Activated B cell treated with CpG ODN at 0.5 μM for 24 hours (primary cell): ENCODE results near the gene CTTNBP2NL. TPM values are rescaled to one million over a fixed set of nuclear protein-coding genes. Genes with fewer than 3 reads are reported as not detected.

Experiments
- ATAC-seq: fragments of 200-7000 bp; cut with Tn5 transposase; one replicate; pipeline ENCODE4 v1.10.0; 2021; ENCODE audit warnings: low read depth, mild to moderate bottlenecking, moderate library complexity
- CTCF ChIA-PET: fragments of 350-600 bp; sonication (Branson Sonifier 250); formaldehyde crosslinking; loops from one replicate; lab custom pipeline; 2021; ENCODE audit warnings: antibody characterized with exemption; lab: Charles Lee
- POLR2A ChIA-PET: fragments of 350-600 bp; sonication (Branson Sonifier 250); formaldehyde crosslinking; loops from one replicate; lab custom pipeline; 2021; ENCODE audit warnings: antibody characterized with exemption; lab: Charles Lee
- DNase-seq: peaks from one replicate; pipeline ENCODE4 v3.0.0; 2022
- H3K27ac Mint-ChIP-seq: one replicate; pipeline ENCODE4 v1.8.0; 2020; ENCODE audit warnings: mixed read lengths
- H3K27me3 Mint-ChIP-seq: one replicate; pipeline ENCODE4 v1.8.0; 2021; ENCODE audit warnings: mixed read lengths
- H3K36me3 Mint-ChIP-seq: one replicate; pipeline ENCODE4 v1.8.0; 2021; ENCODE audit warnings: low read depth, mixed read lengths
- H3K4me1 Mint-ChIP-seq: one replicate; pipeline ENCODE4 v1.8.0; 2021; ENCODE audit warnings: mixed read lengths
- H3K4me3 Mint-ChIP-seq: one replicate; pipeline ENCODE4 v1.8.0; 2020; ENCODE audit warnings: mild to moderate bottlenecking, mixed read lengths
- H3K9me3 Mint-ChIP-seq: one replicate; pipeline ENCODE4 v1.8.0; 2020; ENCODE audit warnings: mixed read lengths
- intact Hi-C: fragments of 100-400 bp; cut with micrococcal nuclease; formaldehyde crosslinking; loops from one replicate; pipeline ENCODE4 v1.15.1; 2024
- total RNA-seq: library from RNA; stranded (reverse); gene quantifications from 2 replicates; pipeline ENCODE4 v1.2.3, GENCODE V29; 2022
- TF ChIP-seq, protein P1 (sequence below): fragments of 200-600 bp; IDR thresholded peaks from one replicate; pipeline ENCODE4 v1.8.0; 2022; ENCODE audit warnings: antibody characterized with exemption, mild to moderate bottlenecking

Gene CTTNBP2NL
- total RNA-seq, 1 donor from 2014 or later: 14.1 TPM

DNA sequence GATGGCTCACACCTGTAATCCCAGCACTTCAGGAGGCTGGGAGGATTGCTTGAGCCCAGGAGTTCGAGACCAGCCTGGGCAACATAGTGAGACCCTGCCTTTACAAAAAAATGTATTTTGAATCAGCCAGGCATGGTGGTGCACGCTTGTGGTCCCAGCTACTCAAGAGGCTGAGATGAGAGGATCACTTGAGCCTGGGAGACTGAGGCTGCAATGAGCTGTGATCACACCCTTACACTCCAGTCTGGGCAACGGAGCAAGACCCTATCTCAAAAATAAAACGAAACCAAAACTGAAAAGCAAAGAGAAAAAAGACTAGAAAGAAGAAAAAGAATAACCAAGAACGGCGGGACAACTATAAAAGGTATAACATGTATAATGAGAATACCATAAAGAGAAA is 97.3 kb downstream of the CTTNBP2NL start:
- no peak for DNase-seq
- no peaks in the 10 kb centered on the region for H3K9me3 Mint-ChIP-seq
- H3K4me1 Mint-ChIP-seq: no peaks in the 10 kb centered on the region
- no peak overlapping the region for H3K4me3 Mint-ChIP-seq
- ChIA-PET CTCF (interaction anchor here (1.2 kb wide), 1 partner anchor 215 kb away, joined by 3 read pairs; no protein-coding TSS in a partner anchor), POLR2A (no interaction called here)
- H3K27me3 Mint-ChIP-seq: peaks cover 26% of the 10 kb centered on the region
- ATAC-seq: no peak
- intact Hi-C loops: no loop called here
- TF ChIP-seq, protein P1, sequence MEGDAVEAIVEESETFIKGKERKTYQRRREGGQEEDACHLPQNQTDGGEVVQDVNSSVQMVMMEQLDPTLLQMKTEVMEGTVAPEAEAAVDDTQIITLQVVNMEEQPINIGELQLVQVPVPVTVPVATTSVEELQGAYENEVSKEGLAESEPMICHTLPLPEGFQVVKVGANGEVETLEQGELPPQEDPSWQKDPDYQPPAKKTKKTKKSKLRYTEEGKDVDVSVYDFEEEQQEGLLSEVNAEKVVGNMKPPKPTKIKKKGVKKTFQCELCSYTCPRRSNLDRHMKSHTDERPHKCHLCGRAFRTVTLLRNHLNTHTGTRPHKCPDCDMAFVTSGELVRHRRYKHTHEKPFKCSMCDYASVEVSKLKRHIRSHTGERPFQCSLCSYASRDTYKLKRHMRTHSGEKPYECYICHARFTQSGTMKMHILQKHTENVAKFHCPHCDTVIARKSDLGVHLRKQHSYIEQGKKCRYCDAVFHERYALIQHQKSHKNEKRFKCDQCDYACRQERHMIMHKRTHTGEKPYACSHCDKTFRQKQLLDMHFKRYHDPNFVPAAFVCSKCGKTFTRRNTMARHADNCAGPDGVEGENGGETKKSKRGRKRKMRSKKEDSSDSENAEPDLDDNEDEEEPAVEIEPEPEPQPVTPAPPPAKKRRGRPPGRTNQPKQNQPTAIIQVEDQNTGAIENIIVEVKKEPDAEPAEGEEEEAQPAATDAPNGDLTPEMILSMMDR: no peak
- no peaks in the 10 kb centered on the region for H3K36me3 Mint-ChIP-seq
- H3K27ac Mint-ChIP-seq: no peak overlapping the region

DNA sequence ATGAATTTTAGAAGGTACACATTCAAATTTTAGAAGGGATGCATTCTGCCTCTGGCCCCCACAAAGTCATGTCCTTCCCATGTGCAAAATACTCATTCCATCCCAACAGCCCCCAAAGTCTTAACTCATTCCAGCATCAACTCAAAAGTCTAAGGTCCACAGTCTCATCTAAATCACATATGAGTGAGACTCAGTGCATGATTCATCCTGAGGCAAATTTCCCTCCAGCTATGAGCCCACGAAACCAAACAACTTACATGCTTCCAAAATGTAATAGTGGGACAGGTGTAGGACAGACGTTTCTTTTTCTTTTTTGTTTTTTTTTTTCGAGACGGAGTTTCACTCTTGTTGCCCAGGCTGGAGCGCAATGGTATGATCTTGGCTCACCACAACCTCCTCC is 100.3 kb downstream of the CTTNBP2NL start:
- intact Hi-C loops: no loop called here
- TF ChIP-seq, protein P1: no peak
- ChIA-PET POLR2A (no interaction called here), CTCF (no interaction called here)
- H3K36me3 Mint-ChIP-seq: no peaks in the 10 kb centered on the region
- DNase-seq: no peak
- H3K27ac Mint-ChIP-seq: no peak overlapping the region
- no peaks in the 10 kb centered on the region for H3K4me1 Mint-ChIP-seq
- H3K4me3 Mint-ChIP-seq: no peak overlapping the region
- ATAC-seq: no peak
- H3K27me3 Mint-ChIP-seq: peaks cover 39% of the 10 kb centered on the region
- H3K9me3 Mint-ChIP-seq: no peaks in the 10 kb centered on the region

DNA sequence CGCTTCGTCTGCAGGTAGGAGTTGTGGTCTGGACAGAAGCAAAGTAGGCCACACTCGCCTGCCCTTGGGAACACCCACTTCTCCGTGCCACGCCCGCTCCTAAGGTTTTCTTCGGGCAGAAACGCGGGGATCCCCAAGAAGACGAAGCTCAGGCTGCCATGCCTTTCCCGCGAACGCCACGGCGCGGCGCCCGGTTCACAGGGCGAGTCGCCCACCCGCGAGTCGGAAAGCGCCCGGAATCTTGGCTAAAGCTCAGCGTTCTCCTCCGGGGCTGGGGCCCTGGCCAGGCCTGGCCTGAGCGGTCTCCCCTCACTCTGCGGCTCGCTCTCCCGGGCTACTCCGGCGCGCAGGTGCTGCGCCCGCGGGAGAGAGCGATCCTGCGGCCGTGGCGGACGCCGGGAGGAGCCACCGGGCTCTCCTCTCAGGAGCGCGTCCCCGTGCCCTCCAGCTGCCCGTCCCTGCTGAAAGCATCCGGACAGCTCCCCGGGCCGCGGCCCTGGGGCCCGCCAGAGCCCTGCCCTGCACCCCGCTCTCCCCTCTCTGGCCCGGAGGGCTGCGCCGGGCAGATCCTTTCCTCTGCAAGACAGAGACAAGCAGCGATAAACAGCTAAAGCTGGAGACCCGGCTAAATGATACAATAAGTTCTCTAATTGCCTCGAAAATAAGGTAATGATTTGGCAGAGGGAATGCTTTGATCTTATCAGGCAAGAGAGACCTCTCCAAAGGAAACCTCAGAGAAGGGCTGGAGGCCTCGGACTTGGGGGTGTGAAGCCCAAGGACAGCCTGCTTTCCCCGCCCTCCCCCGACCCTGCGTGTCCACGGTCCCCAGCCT is 106.0 kb downstream of the CTTNBP2NL start:
- no peaks in the 10 kb centered on the region for H3K9me3 Mint-ChIP-seq
- H3K27me3 Mint-ChIP-seq: peaks cover 51% of the 10 kb centered on the region
- H3K36me3 Mint-ChIP-seq: no peaks in the 10 kb centered on the region
- TF ChIP-seq, protein P1: no peak
- CTCF ChIA-PET: interaction anchor here (0.6 to 5.2 kb wide), 19 partner anchors 10 to 213 kb away, joined by 3 to 50 read pairs (median 5); partner anchors contain the start of genes CTTNBP2NL, PPM1J and RHOC
- intact Hi-C loops: loop anchor here (1.0 to 10.0 kb wide), 5 partner anchors 36 to 205 kb away; partner anchors contain the start of genes MOV10 and RHOC
- no peak overlapping the region for H3K27ac Mint-ChIP-seq
- ATAC-seq: peak; percentile 69
- peaks cover 34% of the 10 kb centered on the region for H3K4me1 Mint-ChIP-seq
- DNase-seq: peak; percentile 51
- H3K4me3 Mint-ChIP-seq: peak overlapping the region; percentile 70
- POLR2A ChIA-PET: interaction anchor here (1.0 to 1.5 kb wide), 5 partner anchors 36 to 206 kb away, joined by 3 to 9 read pairs (median 3); no protein-coding TSS in a partner anchor

DNA sequence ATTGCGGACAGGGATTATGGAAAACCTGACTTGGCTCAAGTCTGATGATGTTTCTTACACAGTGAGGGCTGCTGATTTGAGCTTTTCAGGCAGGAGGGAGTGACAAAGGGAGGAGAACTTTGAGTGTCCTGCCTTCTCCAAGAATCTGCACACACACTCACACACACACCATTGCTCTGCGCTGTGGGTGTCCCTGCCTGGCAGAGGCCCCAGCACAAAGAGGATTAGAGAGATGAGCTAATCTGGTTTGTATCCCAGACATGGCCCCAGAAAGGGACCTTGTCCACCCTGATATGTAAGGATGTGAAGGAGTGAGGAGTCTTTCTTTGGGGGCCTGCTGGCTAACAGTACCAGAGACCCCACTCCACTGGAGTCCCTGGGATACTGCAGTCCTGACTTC is 106.8 kb downstream of the CTTNBP2NL start:
- Mint-ChIP-seq H3K27ac (no peak overlapping the region), H3K4me3 (peak overlapping the region; percentile 38), H3K9me3 (no peaks in the 10 kb centered on the region), H3K36me3 (no peaks in the 10 kb centered on the region), H3K27me3 (peaks cover 50% of the 10 kb centered on the region), H3K4me1 (peaks cover 42% of the 10 kb centered on the region)
- TF ChIP-seq, protein P1: no peak
- ChIA-PET CTCF (interaction anchor here (1.5 to 5.2 kb wide), 7 partner anchors 9 to 207 kb away, joined by 4 to 50 read pairs (median 8); partner anchors contain the start of genes CTTNBP2NL and RHOC), POLR2A (interaction anchor here (1.0 to 1.5 kb wide), 3 partner anchors 36 to 205 kb away, joined by 3 to 9 read pairs (median 3); no protein-coding TSS in a partner anchor)
- ATAC-seq (no peak), DNase-seq (no peak)
- intact Hi-C loops: loop anchor here (1.0 to 10.0 kb wide), 3 partner anchors 37 to 204 kb away; partner anchors contain the start of genes MOV10 and RHOC
